ENCODE measurements around the gene RSPH3. TPM values are rescaled to one million over a fixed set of nuclear protein-coding genes. Genes with fewer than 3 reads are reported as not detected.

Gene RSPH3
- total RNA-seq, 2 experiments from 2014 or later: 0.59 to 1.1 TPM

DNA sequence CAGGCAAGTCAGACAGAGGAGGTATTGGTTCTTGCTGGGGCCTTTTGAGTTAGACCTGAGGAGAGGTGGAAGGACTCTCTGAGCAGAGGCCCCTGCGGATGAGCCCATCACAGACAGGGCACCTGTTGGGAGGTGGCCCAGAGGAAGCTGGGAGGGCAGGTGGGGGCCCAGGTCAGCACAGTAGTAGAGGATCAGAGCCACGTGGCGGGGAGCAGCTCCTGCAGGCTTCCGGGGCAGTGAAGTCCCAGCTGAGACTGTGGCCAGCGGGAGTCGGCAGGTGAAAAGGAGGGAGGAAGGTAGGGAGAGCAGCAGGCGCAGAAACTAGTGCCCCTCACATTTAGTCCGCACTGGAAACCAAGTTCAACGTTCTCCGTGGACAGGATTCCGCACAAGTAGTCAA is 61.8 kb downstream of the RSPH3 start:
- Mint-ChIP-seq H3K27me3 (no peaks in the 10 kb centered on the region), H3K36me3 (ENCODE audit: low read depth) (no peaks in the 10 kb centered on the region), H3K27ac (no peak overlapping the region), H3K4me3 (no peak overlapping the region), H3K4me1 (ENCODE audit: low read depth) (peaks cover 5% of the 10 kb centered on the region), H3K9me3 (peaks cover 3% of the 10 kb centered on the region)
- peaks cover 8% of the 10 kb centered on the region for H3K4me1 ChIP-seq (ENCODE audit: insufficient read depth, low read length)
- DNase-seq: no peak
- ATAC-seq (ENCODE audit: poor library complexity): no peak
- H3K27ac ChIP-seq (ENCODE audit: low read depth in 1 of 2, low read length in 2 of 2): no peak overlapping the region
- no peaks in the 10 kb centered on the region for H3K36me3 ChIP-seq (ENCODE audit: insufficient read depth, low read length)
- no peaks in the 10 kb centered on the region for H3K9me3 ChIP-seq (ENCODE audit: control insufficient read depth in 1 of 2, insufficient read depth in 1 of 2, low read length in 2 of 2)
- no peak overlapping the region for H3K4me3 ChIP-seq (ENCODE audit: low read length)
- POLR2A ChIA-PET: no interaction called here
- intact Hi-C loops (cut with DNase I, micrococcal nuclease): loop anchor here in 1 of 2 experiments (10.0 kb wide), 1 partner anchor 53 kb away; no protein-coding TSS in a partner anchor
- peaks cover 0 to 2% of the 10 kb centered on the region in 2 experiments for H3K27me3 ChIP-seq (ENCODE audit: control insufficient read depth in 1 of 2, insufficient read depth in 2 of 2, low read length in 2 of 2)
- CTCF ChIA-PET: no interaction called here
- TF ChIP-seq, protein P1, sequence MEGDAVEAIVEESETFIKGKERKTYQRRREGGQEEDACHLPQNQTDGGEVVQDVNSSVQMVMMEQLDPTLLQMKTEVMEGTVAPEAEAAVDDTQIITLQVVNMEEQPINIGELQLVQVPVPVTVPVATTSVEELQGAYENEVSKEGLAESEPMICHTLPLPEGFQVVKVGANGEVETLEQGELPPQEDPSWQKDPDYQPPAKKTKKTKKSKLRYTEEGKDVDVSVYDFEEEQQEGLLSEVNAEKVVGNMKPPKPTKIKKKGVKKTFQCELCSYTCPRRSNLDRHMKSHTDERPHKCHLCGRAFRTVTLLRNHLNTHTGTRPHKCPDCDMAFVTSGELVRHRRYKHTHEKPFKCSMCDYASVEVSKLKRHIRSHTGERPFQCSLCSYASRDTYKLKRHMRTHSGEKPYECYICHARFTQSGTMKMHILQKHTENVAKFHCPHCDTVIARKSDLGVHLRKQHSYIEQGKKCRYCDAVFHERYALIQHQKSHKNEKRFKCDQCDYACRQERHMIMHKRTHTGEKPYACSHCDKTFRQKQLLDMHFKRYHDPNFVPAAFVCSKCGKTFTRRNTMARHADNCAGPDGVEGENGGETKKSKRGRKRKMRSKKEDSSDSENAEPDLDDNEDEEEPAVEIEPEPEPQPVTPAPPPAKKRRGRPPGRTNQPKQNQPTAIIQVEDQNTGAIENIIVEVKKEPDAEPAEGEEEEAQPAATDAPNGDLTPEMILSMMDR (IDR thresholded peaks at IDR 0.05): no peak

DNA sequence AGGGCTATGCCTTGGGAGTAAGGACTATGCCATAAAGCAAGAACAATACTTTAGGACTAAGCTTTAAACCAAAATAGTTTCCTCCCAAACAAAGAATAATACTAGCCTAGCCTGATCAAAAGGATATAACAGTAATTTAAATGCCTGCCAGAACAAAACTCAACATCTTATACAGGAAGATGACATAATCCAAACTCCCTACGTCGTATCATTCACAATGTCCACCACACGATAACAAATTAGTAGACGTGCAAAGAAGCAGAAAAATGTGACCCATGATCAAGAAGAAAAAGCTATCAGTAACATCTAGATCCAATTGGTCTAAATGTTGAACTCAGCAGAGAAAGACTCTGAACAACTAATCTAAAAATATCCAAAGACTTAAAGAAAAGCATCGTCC is 65.8 kb downstream of the RSPH3 start:
- Mint-ChIP-seq H3K4me1 (ENCODE audit: low read depth) (no peaks in the 10 kb centered on the region), H3K36me3 (ENCODE audit: low read depth) (no peaks in the 10 kb centered on the region), H3K4me3 (no peak overlapping the region), H3K9me3 (no peaks in the 10 kb centered on the region), H3K27me3 (no peaks in the 10 kb centered on the region), H3K27ac (no peak overlapping the region)
- Histone ChIP-seq H3K36me3 (ENCODE audit: insufficient read depth, low read length) (no peaks in the 10 kb centered on the region), H3K4me1 (ENCODE audit: insufficient read depth, low read length) (peaks cover 1% of the 10 kb centered on the region), H3K4me3 (ENCODE audit: low read length) (no peak overlapping the region), H3K27me3 (ENCODE audit: control insufficient read depth in 1 of 2, insufficient read depth in 2 of 2, low read length in 2 of 2) (peaks cover 0 to 2% of the 10 kb centered on the region in 2 experiments), H3K9me3 (ENCODE audit: control insufficient read depth in 1 of 2, insufficient read depth in 1 of 2, low read length in 2 of 2) (no peaks in the 10 kb centered on the region), H3K27ac (ENCODE audit: low read depth in 1 of 2, low read length in 2 of 2) (no peak overlapping the region)
- ATAC-seq (ENCODE audit: poor library complexity) (no peak), DNase-seq (no peak)
- intact Hi-C loops (cut with DNase I, micrococcal nuclease): loop anchor here in 1 of 2 experiments (10.0 kb wide), 1 partner anchor 49 kb away; no protein-coding TSS in a partner anchor
- TF ChIP-seq, protein P1 (IDR thresholded peaks at IDR 0.05): no peak
- ChIA-PET POLR2A (no interaction called here), CTCF (no interaction called here)

DNA sequence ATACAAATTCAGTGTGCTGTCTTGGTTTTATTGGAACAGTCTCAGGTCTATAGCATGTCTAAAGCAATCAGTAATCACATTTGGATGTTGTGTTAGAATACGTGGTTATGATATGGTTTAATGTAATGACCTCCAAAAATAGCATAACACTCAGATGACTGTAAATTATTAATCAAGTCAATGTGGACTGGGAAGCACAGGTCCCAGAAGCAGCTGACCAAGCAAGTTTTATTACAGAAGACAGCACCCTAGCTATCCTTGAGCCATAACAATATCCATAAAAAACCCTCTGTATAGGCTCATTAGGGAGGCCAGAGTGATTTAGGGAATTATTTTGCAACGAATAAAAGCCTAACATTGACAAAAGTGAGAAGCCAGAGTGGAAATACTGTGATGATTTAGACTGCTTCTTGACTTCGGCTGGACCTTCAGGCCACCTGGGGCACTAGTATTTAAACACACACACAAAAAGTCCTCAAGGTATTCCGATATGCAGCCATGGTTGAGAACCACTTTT is 66.9 kb downstream of the RSPH3 start:
- POLR2A ChIA-PET: no interaction called here

More for the DNA sequence above, 66.9 kb downstream of the RSPH3 start:
- Mint-ChIP-seq H3K4me1 (ENCODE audit: low read depth) (no peaks in the 10 kb centered on the region), H3K4me3 (no peak overlapping the region), H3K27me3 (no peaks in the 10 kb centered on the region), H3K9me3 (no peaks in the 10 kb centered on the region), H3K27ac (no peak overlapping the region), H3K36me3 (ENCODE audit: low read depth) (no peaks in the 10 kb centered on the region)
- H3K4me3 ChIP-seq (ENCODE audit: low read length): no peak overlapping the region
- intact Hi-C loops (cut with DNase I, micrococcal nuclease): loop anchor here in 1 of 2 experiments (10.0 kb wide), 1 partner anchor 48 kb away; no protein-coding TSS in a partner anchor
- H3K9me3 ChIP-seq (ENCODE audit: control insufficient read depth in 1 of 2, insufficient read depth in 1 of 2, low read length in 2 of 2): no peaks in the 10 kb centered on the region
- DNase-seq (no peak), ATAC-seq (ENCODE audit: poor library complexity) (no peak)
- peaks cover 0 to 2% of the 10 kb centered on the region in 2 experiments for H3K27me3 ChIP-seq (ENCODE audit: control insufficient read depth in 1 of 2, insufficient read depth in 2 of 2, low read length in 2 of 2)
- H3K27ac ChIP-seq (ENCODE audit: low read depth in 1 of 2, low read length in 2 of 2): no peak overlapping the region
- TF ChIP-seq, protein P1 (IDR thresholded peaks at IDR 0.05): no peak
- H3K4me1 ChIP-seq (ENCODE audit: insufficient read depth, low read length): no peaks in the 10 kb centered on the region
- H3K36me3 ChIP-seq (ENCODE audit: insufficient read depth, low read length): no peaks in the 10 kb centered on the region
- CTCF ChIA-PET: no interaction called here
